Testis (tissue), 2 donors: ENCODE results near the gene LRMDA.

Experiments used
- CTCF ChIP-seq, 3 experiments: fragments of 450-650 bp in 2 of 3; fragments of 200-600 bp in 1 of 3; sonication (generic) in 1 of 3; IDR thresholded peaks; one replicate each; pipeline ENCODE4 v1.5.1; 2016 to 2019; ENCODE audit warnings: antibody characterized with exemption in 3 of 3, mild to moderate bottlenecking in 2 of 3, moderate library complexity in 1 of 3
- POLR2A ChIP-seq: fragments of 450-650 bp; IDR thresholded peaks from one replicate; pipeline ENCODE4 v1.6.1; 2017; ENCODE audit warnings: antibody characterized with exemption, mild to moderate bottlenecking, moderate library complexity

GRCh38 chr10:75400771-75401568 is 30.5 kb upstream of the LRMDA start:
- TF ChIP-seq CTCF (IDR thresholded peaks at IDR 0.05): no peak
- TF ChIP-seq POLR2A: no peak
